Lung (tissue), 12 donors: ENCODE data around the gene PCYT2. TPM values are rescaled to one million over a fixed set of nuclear protein-coding genes. Genes with fewer than 3 reads are reported as not detected.

Source experiments
- ATAC-seq: fragments of 200-7000 bp; cut with Tn5 transposase; one replicate; pipeline ENCODE4 v1.9.1; 2020; ENCODE audit warnings: moderate number of reproducible peaks; ENCODE audit not compliant: insufficient read depth, low FRiP score
- DNase-seq, 3 donors: peaks; one replicate each; pipeline ENCODE4 v3.0.0-alpha.2; 2013 to 2017
- H3K27ac ChIP-seq, 2 donors: one replicate each; pipeline ENCODE4 v1.5.1; 2013; ENCODE audit warnings: mild to moderate bottlenecking in 2 of 2, moderate library complexity in 2 of 2, control low read depth in 1 of 2, inconsistent platforms in 1 of 2, low read depth in 1 of 2, low read length in 1 of 2
- H3K27me3 ChIP-seq, 3 donors: one replicate each; pipeline ENCODE4 v1.5.1; 2013; ENCODE audit warnings: low read length in 2 of 3; ENCODE audit not compliant: control insufficient read depth in 3 of 3, insufficient read depth in 3 of 3
- H3K36me3 ChIP-seq, 4 donors: one replicate each; pipeline ENCODE4 v1.5.1; 2013; ENCODE audit warnings: low read length in 4 of 4, mild to moderate bottlenecking in 1 of 4, moderate library complexity in 1 of 4; ENCODE audit not compliant: control insufficient read depth in 4 of 4, insufficient read depth in 4 of 4
- H3K4me1 ChIP-seq, 5 donors: one replicate each; pipeline ENCODE4 v1.5.1; 2013; ENCODE audit warnings: low read length in 5 of 5, mild to moderate bottlenecking in 2 of 5, moderate library complexity in 1 of 5; ENCODE audit not compliant: control insufficient read depth in 5 of 5, insufficient read depth in 5 of 5
- H3K4me3 ChIP-seq: one replicate; pipeline ENCODE4 v1.5.1; 2013; ENCODE audit warnings: mild to moderate bottlenecking, control low read depth, moderate library complexity
- H3K9ac ChIP-seq, 2 donors: one replicate each; pipeline ENCODE4 v1.5.1; 2013; ENCODE audit warnings: low read length in 2 of 2, control low read depth in 1 of 2; ENCODE audit not compliant: insufficient read depth in 1 of 2
- H3K9me3 ChIP-seq, 4 donors: one replicate each; pipeline ENCODE4 v1.5.1; 2013; ENCODE audit warnings: low read length in 3 of 4, mild to moderate bottlenecking in 1 of 4, moderate library complexity in 1 of 4; ENCODE audit not compliant: control insufficient read depth in 4 of 4, insufficient read depth in 3 of 4
- WGBS, 2 donors: extraction: QIAGEN DNeasy Blood & Tissue Kit; methylation state at CpG; one replicate each; pipeline ENCODE4 v1.1.7; 2013; 5-methylcytosine and 5-hydroxymethylcytosine counted together
- polyA plus RNA-seq, 2 donors: library from polyadenylated mRNA; stranded (reverse); fragments of 200-250 nt; gene quantifications; one replicate each; pipeline ENCODE4 v1.2.1, GENCODE V29; 2013
- total RNA-seq, 2 donors: library from RNA; depleted of rRNA in 1 of 2; stranded (reverse); fragments of >200 nt in 1 of 2; gene quantifications; one replicate each; pipeline ENCODE4 v1.2.1, GENCODE V29; 2014 to 2021
- TF ChIP-seq, protein P1 (sequence below): IDR thresholded peaks from 2 replicates; pipeline ENCODE4 v1.5.1; 2012; ENCODE audit warnings: mild to moderate bottlenecking; ENCODE audit errors: control extremely low read depth, extremely low read depth
- donor health status: control.
- donor health status: control.
- donor health status: Bipolar disorder and iron deficiency.
- donor health status: healthy.
- donor health status: DM: yes; HTN: yes; CAD: no.

The PCYT2 gene
- total and polyA plus RNA-seq, 4 donors, result 23.0 to 91.6 (median 67.5) TPM

DNA sequence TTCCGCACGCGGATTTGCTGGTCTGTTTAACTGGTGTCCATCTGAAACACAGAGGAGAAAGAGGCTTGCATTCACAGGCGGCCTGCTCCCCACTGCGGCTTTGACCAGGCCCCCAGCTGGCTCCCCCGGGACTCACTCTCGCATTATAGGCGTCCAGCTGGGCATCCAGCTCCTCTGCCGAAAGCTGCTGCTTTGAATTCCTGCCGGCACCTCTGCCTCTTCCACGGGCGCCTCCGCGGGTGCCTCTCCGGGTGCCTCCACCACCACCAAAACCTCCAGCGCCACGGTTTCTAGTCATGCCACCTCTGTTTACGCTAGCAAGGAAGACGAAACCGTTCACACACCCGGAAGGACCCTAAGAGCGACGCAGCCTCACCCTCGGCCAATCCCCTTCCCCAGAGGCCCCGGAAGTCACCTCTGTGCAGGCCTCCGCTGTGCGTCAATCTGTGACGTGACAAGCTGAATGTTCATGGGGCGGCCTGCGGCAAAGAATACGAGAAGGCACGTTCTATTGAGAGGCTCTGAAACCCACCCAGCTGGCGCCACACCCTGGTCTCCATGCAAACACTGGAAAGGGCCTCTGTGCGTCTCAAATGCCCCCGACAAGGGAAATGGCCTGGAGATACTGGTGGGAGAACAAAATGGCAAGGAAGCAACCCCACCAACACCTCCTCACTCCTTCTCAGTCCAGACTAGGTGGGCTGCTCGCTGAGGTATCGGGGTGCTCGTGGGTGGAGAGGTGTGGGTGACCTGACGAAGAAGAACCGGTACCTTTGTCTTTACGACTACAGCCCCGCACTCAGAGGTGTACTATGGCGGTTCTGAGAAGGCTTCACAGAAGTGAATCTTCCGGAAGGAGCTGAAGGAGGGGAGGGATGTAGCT lies 22.9 kb downstream of the PCYT2 start:
- TF ChIP-seq, protein P1, sequence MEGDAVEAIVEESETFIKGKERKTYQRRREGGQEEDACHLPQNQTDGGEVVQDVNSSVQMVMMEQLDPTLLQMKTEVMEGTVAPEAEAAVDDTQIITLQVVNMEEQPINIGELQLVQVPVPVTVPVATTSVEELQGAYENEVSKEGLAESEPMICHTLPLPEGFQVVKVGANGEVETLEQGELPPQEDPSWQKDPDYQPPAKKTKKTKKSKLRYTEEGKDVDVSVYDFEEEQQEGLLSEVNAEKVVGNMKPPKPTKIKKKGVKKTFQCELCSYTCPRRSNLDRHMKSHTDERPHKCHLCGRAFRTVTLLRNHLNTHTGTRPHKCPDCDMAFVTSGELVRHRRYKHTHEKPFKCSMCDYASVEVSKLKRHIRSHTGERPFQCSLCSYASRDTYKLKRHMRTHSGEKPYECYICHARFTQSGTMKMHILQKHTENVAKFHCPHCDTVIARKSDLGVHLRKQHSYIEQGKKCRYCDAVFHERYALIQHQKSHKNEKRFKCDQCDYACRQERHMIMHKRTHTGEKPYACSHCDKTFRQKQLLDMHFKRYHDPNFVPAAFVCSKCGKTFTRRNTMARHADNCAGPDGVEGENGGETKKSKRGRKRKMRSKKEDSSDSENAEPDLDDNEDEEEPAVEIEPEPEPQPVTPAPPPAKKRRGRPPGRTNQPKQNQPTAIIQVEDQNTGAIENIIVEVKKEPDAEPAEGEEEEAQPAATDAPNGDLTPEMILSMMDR, result no peak
- Histone ChIP-seq H3K27ac (no peak overlapping the region), H3K9me3 (no peaks in the 10 kb centered on the region), H3K4me3 (no peak overlapping the region), H3K9ac (no peak overlapping the region), H3K36me3 (peaks cover 18 to 48% (median 34%) of the 10 kb centered on the region in 4 donors), H3K27me3 (no peaks in the 10 kb centered on the region), H3K4me1 (peaks cover 0 to 10% (median 7%) of the 10 kb centered on the region in 5 donors)
- no peak for DNase-seq
- WGBS, 2 donors, result 95 to 97% methylated on average over 44 of the region's 44 CpGs
- ATAC-seq, result no peak

DNA sequence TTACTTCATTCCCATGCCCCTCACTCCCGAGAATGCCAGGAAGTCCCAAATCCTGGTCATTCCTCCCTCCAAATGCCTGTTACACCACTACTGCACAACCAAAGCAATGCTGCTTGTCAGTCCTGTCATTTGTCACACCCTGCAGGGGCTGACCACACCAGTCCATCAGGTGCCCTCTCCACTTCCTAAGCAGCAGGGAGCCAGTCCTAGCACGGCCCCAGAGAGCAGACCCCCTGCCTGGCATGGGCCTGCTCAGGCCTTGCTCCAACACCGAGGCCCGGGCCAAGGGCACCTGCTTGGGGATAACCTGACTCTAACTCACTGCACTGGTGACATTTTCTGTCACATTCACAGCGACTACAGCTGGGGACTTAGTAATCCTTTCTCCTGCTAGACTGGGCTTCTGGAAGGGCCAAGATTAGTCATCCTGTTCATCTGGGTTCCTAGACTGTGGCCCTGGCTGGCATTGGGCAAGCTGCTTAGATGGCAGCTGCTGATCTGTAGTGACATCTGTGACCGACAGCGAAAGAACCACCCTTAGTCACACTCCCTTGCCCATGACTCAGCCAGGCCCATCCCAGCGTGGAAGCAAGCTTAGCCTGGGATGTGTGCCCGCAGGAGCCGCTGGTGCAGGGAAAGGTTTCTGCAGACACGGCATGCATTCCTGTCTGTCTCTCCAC lies 25.2 kb downstream of the PCYT2 start:
- no peaks in the 10 kb centered on the region for H3K27me3 ChIP-seq
- peaks cover 0 to 10% (median 7%) of the 10 kb centered on the region in 5 donors for H3K4me1 ChIP-seq
- ATAC-seq (no peak), DNase-seq (no peak)
- H3K4me3 ChIP-seq, result no peak overlapping the region
- TF ChIP-seq, protein P1, result no peak
- no peak overlapping the region for H3K27ac ChIP-seq
- peaks cover 18 to 48% (median 35%) of the 10 kb centered on the region in 4 donors for H3K36me3 ChIP-seq
- 89 to 91% methylated on average over 11 of the region's 11 CpGs for WGBS, 2 donors
- no peak overlapping the region for H3K9ac ChIP-seq
- no peaks in the 10 kb centered on the region for H3K9me3 ChIP-seq

GRCh38 chr17:81885454-81885853 lies 25.7 kb downstream of the PCYT2 start:
- DNase-seq (no peak), ATAC-seq (no peak)
- H3K9me3 ChIP-seq, result no peaks in the 10 kb centered on the region
- TF ChIP-seq, protein P1, result no peak
- H3K4me3 ChIP-seq, result no peak overlapping the region
- no peak overlapping the region for H3K9ac ChIP-seq
- peaks cover 18 to 48% (median 35%) of the 10 kb centered on the region in 4 donors for H3K36me3 ChIP-seq
- WGBS, 2 donors, result 91 to 94% methylated on average over 10 of the region's 10 CpGs
- H3K27me3 ChIP-seq, result no peaks in the 10 kb centered on the region
- peaks cover 0 to 8% (median 6%) of the 10 kb centered on the region in 5 donors for H3K4me1 ChIP-seq
- H3K27ac ChIP-seq, result no peak overlapping the region
